SK-N-MC (cell line): Measurements from ENCODE around the gene OR2AG2.

Source experiments
- EZH2 ChIP-seq: fragments of 200-600 bp; sonication (generic); IDR thresholded peaks from one replicate; pipeline ENCODE4 v1.6.1; 2017; ENCODE audit warnings: antibody characterized with exemption
- FOXP2 ChIP-seq: optimal IDR thresholded peaks from 2 replicates; pipeline ENCODE3; 2011; ENCODE audit warnings: mild to moderate bottlenecking, moderate library complexity; ENCODE audit not compliant: insufficient read depth; ENCODE audit errors: extremely low read length, control extremely low read depth
- POLR2AphosphoS5 ChIP-seq: IDR thresholded peaks from 2 replicates; pipeline ENCODE4 v1.6.1; 2012; ENCODE audit warnings: mild to moderate bottlenecking, low read depth, low read length, borderline replicate concordance

- TF ChIP-seq EZH2 (no peak), POLR2AphosphoS5 (no peak), FOXP2 (no peak)
Observed at GRCh38 chr11:6771926-6772893, at the start of gene OR2AG2.
